Right lobe of liver (tissue), 5 donors: Measurements from ENCODE around the gene CWH43. TPM values are rescaled to one million over a fixed set of nuclear protein-coding genes. Genes with fewer than 3 reads are reported as not detected.

Experiments
- small RNA-seq, 2 experiments: library from RNA; depleted of rRNA; stranded (forward); fragments of <200 nt; gene quantifications; one replicate each; pipeline ENCODE3, GENCODE V24; 2016
- total RNA-seq, 6 experiments: library from RNA; depleted of rRNA in 2 of 6; stranded (reverse); fragments of >200 nt in 2 of 6; fragmentation: NEBNext Ultra II Directional in 3 of 6; extraction: Animal tissue kit (Norgen Biotek cat#: 25700) in 3 of 6; gene quantifications; one replicate each; pipeline versions ENCODE4 v1.1.0 to v1.2.4, GENCODE V29; 2016 to 2023
- donor health status: DM: no; HTN: no; CAD: no.
- donor health status: DM: no; HTN: no; CAD: no.
- donor health status: DM: no; HTN: yes; CAD: no.
- donor health status: DM: no; HTN: yes; CAD: no.

The CWH43 gene
- total RNA-seq, 6 experiments from 2014 or later, result 0.13 to 0.37 (median 0.22) TPM; not detected in 3

Small RNAs within 50 kb of the gene (small RNA-seq; reads per million reads assigned to genes)
- 0 reads per million in 2 experiments for gene AC020593.1

Other genes starting within 250 kb of the CWH43 start
- gene FRYL, start 206.0 kb upstream of the CWH43 start, total RNA-seq, result 10 to 100 TPM; 15.9 to 27.2 (median 23.3) TPM
- 100 to 1,000 TPM in 5 of 6 experiments, 10 to 100 TPM in 1; 94.8 to 120 (median 108) TPM for gene OCIAD1, start 155.2 kb upstream of the CWH43 start, total RNA-seq
- gene OCIAD2, start 79.5 kb upstream of the CWH43 start, total RNA-seq, result 100 to 1,000 TPM in 1 of 6 experiments, 10 to 100 TPM in 5; 29.6 to 107 (median 68.3) TPM